ENCODE measurements around the gene MTUS2. TPM values are rescaled to one million over a fixed set of nuclear protein-coding genes. Genes with fewer than 3 reads are reported as not detected.

Gene MTUS2
- total and polyA plus RNA-seq, 2 donors (not counting 1 experiment from before 2014, with no cell fraction given) = 0.06 TPM; not detected in 1

DNA sequence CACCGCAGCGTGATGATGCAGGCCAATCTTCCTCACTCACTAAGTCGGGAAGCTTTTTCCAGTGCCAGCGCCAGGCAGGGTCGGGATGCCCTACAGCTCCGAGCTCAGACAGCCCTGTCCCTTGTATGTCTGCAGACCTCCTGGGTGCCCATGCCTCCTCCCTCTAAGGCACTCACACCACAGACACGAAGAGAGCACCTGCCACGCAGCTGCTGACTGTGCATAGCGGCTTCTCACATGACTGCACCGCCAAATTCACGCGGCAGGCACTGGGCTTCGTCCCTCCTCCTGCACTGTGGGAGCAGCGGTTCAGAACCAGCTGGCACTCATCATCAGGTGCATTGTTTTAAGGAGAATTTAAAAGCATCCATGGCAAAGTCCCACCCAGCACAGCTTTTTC lies 687.2 kb downstream of the MTUS2 start:
- peaks cover 1% of the 10 kb centered on the region for H3K36me3 ChIP-seq (ENCODE audit: control insufficient read depth, insufficient read depth, low read length)
- H3K27me3 ChIP-seq (ENCODE audit: control insufficient read depth, insufficient read depth, low read length) = peaks cover 4% of the 10 kb centered on the region
- no peak for DNase-seq (ENCODE audit: low read depth in 2 of 2)
- no peak overlapping the region for H3K4me3 ChIP-seq (replicated peaks in 1 of 4; ENCODE audit: control extremely low read depth in 1 of 4, insufficient read depth in 1 of 4, low read depth in 3 of 4, low read length in 4 of 4)
- no peaks in the 10 kb centered on the region for H3K4me1 ChIP-seq (ENCODE audit: control insufficient read depth, extremely low read depth, insufficient read depth, low read length)
- no peaks in the 10 kb centered on the region for H3K79me2 ChIP-seq (ENCODE audit: control insufficient read depth, insufficient read depth, low read length)
- no peak overlapping the region for H3K4me2 ChIP-seq (ENCODE audit: extremely low read depth, insufficient read depth, low read length)
- TF ChIP-seq EZH2 (IDR thresholded peaks at IDR 0.05; ENCODE audit: low read length, missing control alignments) = no peak
- TF ChIP-seq, protein P1, sequence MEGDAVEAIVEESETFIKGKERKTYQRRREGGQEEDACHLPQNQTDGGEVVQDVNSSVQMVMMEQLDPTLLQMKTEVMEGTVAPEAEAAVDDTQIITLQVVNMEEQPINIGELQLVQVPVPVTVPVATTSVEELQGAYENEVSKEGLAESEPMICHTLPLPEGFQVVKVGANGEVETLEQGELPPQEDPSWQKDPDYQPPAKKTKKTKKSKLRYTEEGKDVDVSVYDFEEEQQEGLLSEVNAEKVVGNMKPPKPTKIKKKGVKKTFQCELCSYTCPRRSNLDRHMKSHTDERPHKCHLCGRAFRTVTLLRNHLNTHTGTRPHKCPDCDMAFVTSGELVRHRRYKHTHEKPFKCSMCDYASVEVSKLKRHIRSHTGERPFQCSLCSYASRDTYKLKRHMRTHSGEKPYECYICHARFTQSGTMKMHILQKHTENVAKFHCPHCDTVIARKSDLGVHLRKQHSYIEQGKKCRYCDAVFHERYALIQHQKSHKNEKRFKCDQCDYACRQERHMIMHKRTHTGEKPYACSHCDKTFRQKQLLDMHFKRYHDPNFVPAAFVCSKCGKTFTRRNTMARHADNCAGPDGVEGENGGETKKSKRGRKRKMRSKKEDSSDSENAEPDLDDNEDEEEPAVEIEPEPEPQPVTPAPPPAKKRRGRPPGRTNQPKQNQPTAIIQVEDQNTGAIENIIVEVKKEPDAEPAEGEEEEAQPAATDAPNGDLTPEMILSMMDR (conservative IDR thresholded peaks at IDR 0.05 in 1 of 2, IDR thresholded peaks at IDR 0.05 in 1 of 2; ENCODE audit: low read depth in 1 of 2, low read length in 2 of 2) = no peak
- H3K27ac ChIP-seq (ENCODE audit: insufficient read depth, low read length) = no peak overlapping the region
- H3K9ac ChIP-seq (ENCODE audit: insufficient read depth, low read length) = no peak overlapping the region
- H2AFZ ChIP-seq (ENCODE audit: low read length) = no peak overlapping the region
- no peaks in the 10 kb centered on the region for H4K20me1 ChIP-seq (ENCODE audit: control insufficient read depth, extremely low read depth, insufficient read depth, low read length)
- no peaks in the 10 kb centered on the region for H3K9me3 ChIP-seq (ENCODE audit: control insufficient read depth, insufficient read depth, low read depth, low read length)

DNA sequence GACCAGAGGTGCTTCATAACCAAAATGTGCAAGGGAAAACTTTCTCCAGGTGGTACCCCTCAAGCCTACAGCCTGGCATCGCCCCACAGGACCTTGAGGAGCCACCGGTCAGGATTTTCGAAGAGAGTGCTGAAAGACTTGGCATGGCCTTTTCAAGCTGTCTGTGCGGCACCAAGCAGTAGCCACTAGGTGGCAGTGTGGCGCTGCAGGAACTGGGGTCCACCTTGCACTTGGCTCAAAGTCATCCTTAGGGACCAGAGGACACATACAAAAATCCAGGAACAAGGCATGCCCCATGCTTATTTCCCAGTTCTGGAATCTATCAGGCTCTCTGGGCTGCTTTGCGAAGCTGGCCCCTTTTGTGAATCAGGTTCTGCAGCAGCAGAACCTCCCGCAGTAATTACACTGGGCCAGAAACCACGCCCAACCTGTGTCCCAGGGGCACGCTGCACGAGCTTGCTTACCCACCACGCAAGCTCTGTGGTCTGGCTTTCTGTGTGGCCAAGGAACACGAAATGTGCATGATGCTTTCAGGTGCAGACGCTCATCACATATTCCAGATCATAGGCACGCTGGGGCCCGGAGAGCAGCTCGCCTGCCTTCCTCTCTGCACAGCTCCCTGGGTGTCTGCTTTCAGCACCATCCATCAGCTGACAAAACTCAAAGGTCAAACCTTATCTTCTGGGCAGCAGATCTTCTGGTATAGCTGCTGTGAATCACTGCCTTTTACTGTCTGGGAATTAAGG lies 688.2 kb downstream of the MTUS2 start:
- no peaks in the 10 kb centered on the region for H3K4me1 ChIP-seq (ENCODE audit: control insufficient read depth, extremely low read depth, insufficient read depth, low read length)

GRCh38 chr13:29508876-29509252 lies 688.7 kb downstream of the MTUS2 start:
- no peak for DNase-seq (ENCODE audit: low read depth in 2 of 2)
- no peaks in the 10 kb centered on the region for H3K9me3 ChIP-seq (ENCODE audit: control insufficient read depth, insufficient read depth, low read depth, low read length)
- H3K27ac ChIP-seq (ENCODE audit: insufficient read depth, low read length) = no peak overlapping the region
- H3K27me3 ChIP-seq (ENCODE audit: control insufficient read depth, insufficient read depth, low read length) = peaks cover 2% of the 10 kb centered on the region
- H3K79me2 ChIP-seq (ENCODE audit: control insufficient read depth, insufficient read depth, low read length) = no peaks in the 10 kb centered on the region
- H2AFZ ChIP-seq (ENCODE audit: low read length) = no peak overlapping the region
- no peak overlapping the region for H3K9ac ChIP-seq (ENCODE audit: insufficient read depth, low read length)
- H3K4me3 ChIP-seq (replicated peaks in 1 of 4; ENCODE audit: control extremely low read depth in 1 of 4, insufficient read depth in 1 of 4, low read depth in 3 of 4, low read length in 4 of 4) = no peak overlapping the region
- H3K36me3 ChIP-seq (ENCODE audit: control insufficient read depth, insufficient read depth, low read length) = peaks cover 4% of the 10 kb centered on the region
- no peak for TF ChIP-seq EZH2 (IDR thresholded peaks at IDR 0.05; ENCODE audit: low read length, missing control alignments)
- TF ChIP-seq, protein P1 (conservative IDR thresholded peaks at IDR 0.05 in 1 of 2, IDR thresholded peaks at IDR 0.05 in 1 of 2; ENCODE audit: low read depth in 1 of 2, low read length in 2 of 2) = no peak
- H3K4me1 ChIP-seq (ENCODE audit: control insufficient read depth, extremely low read depth, insufficient read depth, low read length) = peaks cover 3% of the 10 kb centered on the region
- no peaks in the 10 kb centered on the region for H4K20me1 ChIP-seq (ENCODE audit: control insufficient read depth, extremely low read depth, insufficient read depth, low read length)
- no peak overlapping the region for H3K4me2 ChIP-seq (ENCODE audit: extremely low read depth, insufficient read depth, low read length)

More for the DNA sequence above, 688.2 kb downstream of the MTUS2 start:
- Histone ChIP-seq H3K9ac (ENCODE audit: insufficient read depth, low read length) (no peak overlapping the region), H3K27me3 (ENCODE audit: control insufficient read depth, insufficient read depth, low read length) (peaks cover 2% of the 10 kb centered on the region), H4K20me1 (ENCODE audit: control insufficient read depth, extremely low read depth, insufficient read depth, low read length) (no peaks in the 10 kb centered on the region), H3K4me3 (replicated peaks in 1 of 4; ENCODE audit: control extremely low read depth in 1 of 4, insufficient read depth in 1 of 4, low read depth in 3 of 4, low read length in 4 of 4) (no peak overlapping the region), H2AFZ (ENCODE audit: low read length) (no peak overlapping the region), H3K79me2 (ENCODE audit: control insufficient read depth, insufficient read depth, low read length) (no peaks in the 10 kb centered on the region), H3K4me2 (ENCODE audit: extremely low read depth, insufficient read depth, low read length) (no peak overlapping the region), H3K36me3 (ENCODE audit: control insufficient read depth, insufficient read depth, low read length) (peaks cover 1% of the 10 kb centered on the region), H3K27ac (ENCODE audit: insufficient read depth, low read length) (no peak overlapping the region), H3K9me3 (ENCODE audit: control insufficient read depth, insufficient read depth, low read depth, low read length) (no peaks in the 10 kb centered on the region)
- peak; percentile 80 to 91 for DNase-seq (ENCODE audit: low read depth in 2 of 2)
- TF ChIP-seq, protein P1 (conservative IDR thresholded peaks at IDR 0.05 in 1 of 2, IDR thresholded peaks at IDR 0.05 in 1 of 2; ENCODE audit: low read depth in 1 of 2, low read length in 2 of 2) = peak; percentile 96 to 98
- TF ChIP-seq EZH2 (IDR thresholded peaks at IDR 0.05; ENCODE audit: low read length, missing control alignments) = no peak
